Measurements from ENCODE around the gene ACTL8. TPM values are rescaled to one million over a fixed set of nuclear protein-coding genes. Genes with fewer than 3 reads are reported as not detected.

Gene ACTL8
- total RNA-seq, 1 experiment from 2014 or later, result not detected

GRCh38 chr1:17770983-17771382 lies 15.8 kb downstream of the ACTL8 start:
- POLR2A ChIA-PET, result no interaction called here
- no peaks in the 10 kb centered on the region for H3K36me3 ChIP-seq (ENCODE audit: control insufficient read depth, insufficient read depth, low read length)
- no peaks in the 10 kb centered on the region; the same call in 1 of the 2 replicates for H3K27me3 ChIP-seq (ENCODE audit: control insufficient read depth, insufficient read depth, low read length)
- no peak overlapping the region for H3K4me3 ChIP-seq (ENCODE audit: low read depth in 2 of 2, low read length in 2 of 2)
- ATAC-seq (no peak), DNase-seq (ENCODE audit: low read depth, low spot score) (no peak)
- BruUV-seq (replicated peaks), result no TSS peak
- TF ChIP-seq, protein P1, sequence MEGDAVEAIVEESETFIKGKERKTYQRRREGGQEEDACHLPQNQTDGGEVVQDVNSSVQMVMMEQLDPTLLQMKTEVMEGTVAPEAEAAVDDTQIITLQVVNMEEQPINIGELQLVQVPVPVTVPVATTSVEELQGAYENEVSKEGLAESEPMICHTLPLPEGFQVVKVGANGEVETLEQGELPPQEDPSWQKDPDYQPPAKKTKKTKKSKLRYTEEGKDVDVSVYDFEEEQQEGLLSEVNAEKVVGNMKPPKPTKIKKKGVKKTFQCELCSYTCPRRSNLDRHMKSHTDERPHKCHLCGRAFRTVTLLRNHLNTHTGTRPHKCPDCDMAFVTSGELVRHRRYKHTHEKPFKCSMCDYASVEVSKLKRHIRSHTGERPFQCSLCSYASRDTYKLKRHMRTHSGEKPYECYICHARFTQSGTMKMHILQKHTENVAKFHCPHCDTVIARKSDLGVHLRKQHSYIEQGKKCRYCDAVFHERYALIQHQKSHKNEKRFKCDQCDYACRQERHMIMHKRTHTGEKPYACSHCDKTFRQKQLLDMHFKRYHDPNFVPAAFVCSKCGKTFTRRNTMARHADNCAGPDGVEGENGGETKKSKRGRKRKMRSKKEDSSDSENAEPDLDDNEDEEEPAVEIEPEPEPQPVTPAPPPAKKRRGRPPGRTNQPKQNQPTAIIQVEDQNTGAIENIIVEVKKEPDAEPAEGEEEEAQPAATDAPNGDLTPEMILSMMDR (IDR thresholded peaks at IDR 0.05), result no peak
- TF ChIP-seq REST (IDR thresholded peaks at IDR 0.05; ENCODE audit: insufficient read depth in 1 of 2, low read depth in 2 of 2, low read length in 1 of 2) (no peak), TCF7L2 (IDR thresholded peaks at IDR 0.05; ENCODE audit: low read depth, low read length) (no peak), POLR2AphosphoS5 (IDR thresholded peaks at IDR 0.05; ENCODE audit: low read depth, low read length) (no peak), SIN3A (IDR thresholded peaks at IDR 0.05; ENCODE audit: borderline replicate concordance, insufficient read depth, low read depth, low read length) (no peak)
- CTCF ChIA-PET, result no interaction called here
- H3K9me3 ChIP-seq (ENCODE audit: control insufficient read depth, insufficient read depth, low read depth, low read length), result no peaks in the 10 kb centered on the region
- in situ Hi-C loops (cut with HindIII; ENCODE audit: low pct_unique_long_range_greater_than_20kb, low sequenced_read_pairs), result no loop called here
- intact Hi-C loops (cut with micrococcal nuclease; ENCODE audit: unreplicated experiment), result no loop called here
- no peak overlapping the region for H3K27ac ChIP-seq (ENCODE audit: low read length)
- no peaks in the 10 kb centered on the region for H3K4me1 ChIP-seq (ENCODE audit: control insufficient read depth, insufficient read depth, low read length)

GRCh38 chr1:17772615-17773212 lies 17.6 kb downstream of the ACTL8 start:
- intact Hi-C loops (cut with micrococcal nuclease; ENCODE audit: unreplicated experiment), result no loop called here
- no peaks in the 10 kb centered on the region; the same call in 1 of the 2 replicates for H3K27me3 ChIP-seq (ENCODE audit: control insufficient read depth, insufficient read depth, low read length)

More at GRCh38 chr1:17772615-17773212, 17.6 kb downstream of the ACTL8 start:
- ChIA-PET POLR2A (interaction anchor here (0.7 kb wide), 2 partner anchors 10 to 77 kb away, joined by 3 to 4 read pairs; no protein-coding TSS in a partner anchor), CTCF (interaction anchor here (0.7 kb wide), 1 partner anchor 118 kb away, joined by 4 read pairs; no protein-coding TSS in a partner anchor)
- Histone ChIP-seq H3K4me1 (ENCODE audit: control insufficient read depth, insufficient read depth, low read length) (no peaks in the 10 kb centered on the region), H3K9me3 (ENCODE audit: control insufficient read depth, insufficient read depth, low read depth, low read length) (no peaks in the 10 kb centered on the region), H3K36me3 (ENCODE audit: control insufficient read depth, insufficient read depth, low read length) (no peaks in the 10 kb centered on the region), H3K27ac (ENCODE audit: low read length) (no peak overlapping the region), H3K4me3 (ENCODE audit: low read depth in 2 of 2, low read length in 2 of 2) (no peak overlapping the region)
- DNase-seq (ENCODE audit: low read depth, low spot score) (no peak), ATAC-seq (no peak)
- BruUV-seq (replicated peaks), result no TSS peak
- in situ Hi-C loops (cut with HindIII; ENCODE audit: low pct_unique_long_range_greater_than_20kb, low sequenced_read_pairs), result no loop called here
- TF ChIP-seq POLR2AphosphoS5 (IDR thresholded peaks at IDR 0.05; ENCODE audit: low read depth, low read length) (no peak), REST (IDR thresholded peaks at IDR 0.05; ENCODE audit: insufficient read depth in 1 of 2, low read depth in 2 of 2, low read length in 1 of 2) (no peak), TCF7L2 (IDR thresholded peaks at IDR 0.05; ENCODE audit: low read depth, low read length) (no peak), SIN3A (IDR thresholded peaks at IDR 0.05; ENCODE audit: borderline replicate concordance, insufficient read depth, low read depth, low read length) (no peak)
- TF ChIP-seq, protein P1 (IDR thresholded peaks at IDR 0.05), result no peak

Data from Panc1 (cell line).